Transverse colon (tissue), 4 donors: Measurements from ENCODE around the gene SEC24C. TPM values are rescaled to one million over a fixed set of nuclear protein-coding genes. Genes with fewer than 3 reads are reported as not detected.

ENCODE experiments used
- DNase-seq: peaks from one replicate; pipeline ENCODE4 v3.0.0-alpha.2; 2019
- H3K27ac ChIP-seq, 4 donors: fragments of 200-600 bp; sonication (generic); 2 replicates each; pipeline ENCODE4 v1.5.1; 2016 to 2018; ENCODE audit warnings: inconsistent platforms in 4 of 4
- H3K27me3 ChIP-seq: fragments of 200-600 bp; sonication (generic); 2 replicates; pipeline ENCODE4 v1.5.1; 2017; ENCODE audit warnings: inconsistent platforms
- H3K36me3 ChIP-seq, 4 donors: fragments of 200-600 bp; sonication (generic); 2 replicates each; pipeline ENCODE4 v1.5.1; 2017 to 2019; ENCODE audit warnings: inconsistent platforms in 4 of 4
- H3K4me1 ChIP-seq, 4 donors: fragments of 200-600 bp; sonication (generic); 2 replicates each; pipeline ENCODE4 v1.5.1; 2017 to 2020; ENCODE audit warnings: inconsistent platforms in 4 of 4
- H3K4me3 ChIP-seq, 4 donors: fragments of 200-600 bp; sonication (generic); 1 replicate in 1 of 4; 2 replicates in 3 of 4; pipeline versions ENCODE4 v1.5.1 to v1.6.1; 2017 to 2019; ENCODE audit warnings: inconsistent platforms in 4 of 4
- H3K9me3 ChIP-seq, 2 donors: fragments of 200-600 bp; sonication (generic); 2 replicates each; pipeline ENCODE4 v1.5.1; 2017 to 2019; ENCODE audit warnings: inconsistent platforms in 2 of 2
- CTCF ChIP-seq, 5 experiments: fragments of 200-600 bp in 3 of 5; fragments of 450-650 bp in 2 of 5; sonication (generic) in 3 of 5; IDR thresholded peaks; 1 replicate in 2 of 5; 2 replicates in 3 of 5; pipeline ENCODE4 v1.5.1; 2016 to 2017; ENCODE audit warnings: antibody characterized with exemption in 5 of 5, inconsistent platforms in 3 of 5, mild to moderate bottlenecking in 2 of 5, moderate library complexity in 1 of 5
- EP300 ChIP-seq: sonication (generic); formaldehyde crosslinking; IDR thresholded peaks from one replicate; pipeline ENCODE4 v1.6.1; 2017; ENCODE audit warnings: antibody characterized with exemption, low read depth
- POLR2A ChIP-seq: fragments of 450-650 bp; IDR thresholded peaks from one replicate; pipeline ENCODE4 v1.6.1; 2016; ENCODE audit warnings: antibody characterized with exemption, mild to moderate bottlenecking, moderate library complexity
- POLR2AphosphoS5 ChIP-seq, 3 donors: sonication (generic); formaldehyde crosslinking; IDR thresholded peaks; one replicate each; pipeline ENCODE4 v1.6.1; 2016; ENCODE audit warnings: antibody characterized with exemption in 3 of 3
- WGBS, 2 donors: methylation state at CpG; one replicate each; pipeline ENCODE4 v1.1.5; 2018; ENCODE audit warnings: low coverage in 1 of 2; 5-methylcytosine and 5-hydroxymethylcytosine counted together
- in situ Hi-C, 4 donors: fragments of 200-750 bp; cut with MboI; loops; one replicate each; pipeline versions ENCODE4 v1.15.0 to v1.15.1; 2017; ENCODE audit warnings: low sequenced_read_pairs in 3 of 4, low pct_ligation_motif_present in 1 of 4, low pct_unique_long_range_greater_than_20kb in 1 of 4
- intact Hi-C: fragments of 100-400 bp; cut with DNase I; formaldehyde crosslinking; loops from one replicate; pipeline ENCODE4 v1.15.1; 2023; ENCODE audit warnings: low total_unique reads
- total RNA-seq, 4 donors: library from RNA; depleted of rRNA; stranded (reverse); fragments of >200 nt; gene quantifications; one replicate each; pipeline ENCODE4 v1.1.0, GENCODE V29; 2016

Gene SEC24C
- total RNA-seq, 4 donors from 2014 or later = 46.7 to 104 (median 80.2) TPM

GRCh38 chr10:73780966-73781365 is 36.8 kb downstream of the SEC24C start:
- no peaks in the 10 kb centered on the region for H3K27me3 ChIP-seq
- intact Hi-C loops (loop anchor here (5.0 kb wide), 1 partner anchor 506 kb away; no protein-coding TSS in a partner anchor), in situ Hi-C loops (no loop called here)
- peaks cover 0 to 6% (median 0%) of the 10 kb centered on the region in 4 donors for H3K36me3 ChIP-seq
- peaks cover 12 to 43% (median 30%) of the 10 kb centered on the region in 4 donors for H3K4me1 ChIP-seq
- TF ChIP-seq POLR2A (no peak), POLR2AphosphoS5 (IDR thresholded peaks at IDR 0.05) (no peak), CTCF (IDR thresholded peaks at IDR 0.05) (no peak), EP300 (no peak)
- peak overlapping the region; percentile 91 to 98 (median 96) for H3K27ac ChIP-seq
- no peak for DNase-seq
- no peaks in the 10 kb centered on the region for H3K9me3 ChIP-seq
- WGBS, 2 donors = 20 to 24% methylated on average over 6 to 11 of the region's 11 CpGs
- peak overlapping the region in 3 of 4 donors; percentile 70 to 92 (median 76) for H3K4me3 ChIP-seq

- in situ Hi-C loops = no loop called here
Measured at GRCh38 chr10:73781548-73781878, 37.3 kb downstream of the SEC24C start.

GRCh38 chr10:73781879-73782748 is 37.9 kb downstream of the SEC24C start, which contains the start of gene CHCHD1:
CHCHD1 (plus strand) TSS chr10:73782048; CDS start chr10:73782076, 28 bp downstream.
- 0% methylated on average over 7 to 56 of the region's 57 CpGs for WGBS, 2 donors
- peak within 1 kb of the TSS; percentile 91 to 98 (median 96) for H3K27ac ChIP-seq
- in situ Hi-C loops = no loop called here
- H3K27me3 ChIP-seq = no peaks in the 10 kb centered on the region
- H3K4me3 ChIP-seq = peak within 1 kb of the TSS; percentile 70 to 92 (median 84)
- no peaks in the 10 kb centered on the region for H3K9me3 ChIP-seq
- peak; percentile 94 for DNase-seq
- TF ChIP-seq POLR2AphosphoS5 (IDR thresholded peaks at IDR 0.05) (peak; percentile 76 to 89 (median 83)), POLR2A (peak; percentile 69), CTCF (IDR thresholded peaks at IDR 0.05) (no peak), EP300 (no peak)
- intact Hi-C loops = loop anchor here (5.0 kb wide), 1 partner anchor 505 kb away; no protein-coding TSS in a partner anchor
- H3K4me1 ChIP-seq = peaks cover 18 to 50% (median 40%) of the 10 kb centered on the region in 4 donors
- H3K36me3 ChIP-seq = peaks cover 0 to 6% (median 0%) of the 10 kb centered on the region in 4 donors

More at GRCh38 chr10:73781548-73781878, 37.3 kb downstream of the SEC24C start:
- H3K27me3 ChIP-seq = no peaks in the 10 kb centered on the region
- DNase-seq = no peak
- H3K4me3 ChIP-seq = peak overlapping the region; percentile 70 to 92 (median 84)
- intact Hi-C loops = loop anchor here (5.0 kb wide), 1 partner anchor 506 kb away; no protein-coding TSS in a partner anchor
- no peak for TF ChIP-seq POLR2A
- TF ChIP-seq CTCF (IDR thresholded peaks at IDR 0.05) = no peak
- no peak for TF ChIP-seq POLR2AphosphoS5 (IDR thresholded peaks at IDR 0.05)
- no peak for TF ChIP-seq EP300
- H3K9me3 ChIP-seq = no peaks in the 10 kb centered on the region
- peaks cover 12 to 44% (median 34%) of the 10 kb centered on the region in 4 donors for H3K4me1 ChIP-seq
- H3K36me3 ChIP-seq = peaks cover 0 to 6% (median 0%) of the 10 kb centered on the region in 4 donors
- peak overlapping the region; percentile 91 to 98 (median 96) for H3K27ac ChIP-seq
- 1% methylated on average over 14 of the region's 14 CpGs; no CpG with 5 or more reads in 1 of the 2 donors for WGBS, 2 donors

GRCh38 chr10:73782749-73783085 is 38.5 kb downstream of the SEC24C start:
- no peaks in the 10 kb centered on the region for H3K9me3 ChIP-seq
- peaks cover 0 to 6% (median 0%) of the 10 kb centered on the region in 4 donors for H3K36me3 ChIP-seq
- in situ Hi-C loops (no loop called here), intact Hi-C loops (loop anchor here (5.0 kb wide), 1 partner anchor 505 kb away; no protein-coding TSS in a partner anchor)
- H3K4me1 ChIP-seq = peaks cover 24 to 56% (median 46%) of the 10 kb centered on the region in 4 donors
- TF ChIP-seq CTCF (IDR thresholded peaks at IDR 0.05) = no peak
- no peak for TF ChIP-seq POLR2AphosphoS5 (IDR thresholded peaks at IDR 0.05)
- no peak for TF ChIP-seq POLR2A
- no peak for TF ChIP-seq EP300
- no peak for DNase-seq
- H3K27me3 ChIP-seq = no peaks in the 10 kb centered on the region
- WGBS, 2 donors = 0 to 43% methylated on average over 1 to 2 of the region's 2 CpGs
- peak overlapping the region; percentile 91 to 98 (median 96) for H3K27ac ChIP-seq
- H3K4me3 ChIP-seq = peak overlapping the region in 3 of 4 donors; percentile 70 to 92 (median 76)
